ENCODE data around the gene GRAMD1A. TPM values are rescaled to one million over a fixed set of nuclear protein-coding genes. Genes with fewer than 3 reads are reported as not detected.
"Not testable (repeated sequence)": the region's sequence is repeated elsewhere in the genome, so short reads cannot be mapped to it uniquely, and the experiment has no call there.

GRAMD1A gene
- total RNA-seq, 4 donors from 2014 or later: 6.0 to 135 (median 61.6) TPM

DNA sequence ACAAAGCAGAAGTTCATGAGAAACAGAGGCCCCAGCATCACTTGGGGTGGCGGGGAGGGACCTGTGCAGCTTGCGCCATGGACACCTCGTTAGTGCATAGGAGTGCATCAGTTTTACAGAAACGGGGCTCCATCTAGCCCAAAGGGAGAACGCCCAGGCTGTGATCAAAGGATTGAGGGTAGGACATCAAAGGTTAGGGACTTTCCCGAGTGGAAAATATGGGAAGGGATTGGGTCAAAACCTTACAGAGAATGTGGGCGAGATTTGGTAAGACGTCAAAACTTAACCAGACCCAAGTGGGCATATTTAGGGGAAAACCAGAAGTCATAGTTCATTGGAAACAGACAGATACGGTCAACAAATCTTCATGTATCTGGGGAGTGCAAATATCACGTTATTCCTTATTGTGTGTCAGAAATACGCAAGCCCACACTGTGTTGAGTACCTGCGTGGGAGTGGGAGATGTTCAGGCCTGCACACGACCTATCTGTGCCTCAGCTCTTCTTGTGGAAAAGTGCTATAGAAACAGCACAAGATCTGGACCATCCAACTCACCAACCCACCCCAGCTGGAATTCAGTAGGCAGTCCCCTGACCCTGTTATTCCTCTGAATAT, 9.4 kb upstream of the GRAMD1A start:
- no peaks in the 10 kb centered on the region for H3K36me3 ChIP-seq
- DNase-seq: no peak
- H3K4me1 ChIP-seq: peaks cover 0 to 18% (median 0%) of the 10 kb centered on the region in 4 donors
- H3K4me3 ChIP-seq: no peak overlapping the region
- H3K27me3 ChIP-seq: no peaks in the 10 kb centered on the region
- H3K9me3 ChIP-seq: peaks cover 0 to 5% (median 0%) of the 10 kb centered on the region in 4 donors
- no peak overlapping the region for H3K27ac ChIP-seq
- TF ChIP-seq, protein P1, sequence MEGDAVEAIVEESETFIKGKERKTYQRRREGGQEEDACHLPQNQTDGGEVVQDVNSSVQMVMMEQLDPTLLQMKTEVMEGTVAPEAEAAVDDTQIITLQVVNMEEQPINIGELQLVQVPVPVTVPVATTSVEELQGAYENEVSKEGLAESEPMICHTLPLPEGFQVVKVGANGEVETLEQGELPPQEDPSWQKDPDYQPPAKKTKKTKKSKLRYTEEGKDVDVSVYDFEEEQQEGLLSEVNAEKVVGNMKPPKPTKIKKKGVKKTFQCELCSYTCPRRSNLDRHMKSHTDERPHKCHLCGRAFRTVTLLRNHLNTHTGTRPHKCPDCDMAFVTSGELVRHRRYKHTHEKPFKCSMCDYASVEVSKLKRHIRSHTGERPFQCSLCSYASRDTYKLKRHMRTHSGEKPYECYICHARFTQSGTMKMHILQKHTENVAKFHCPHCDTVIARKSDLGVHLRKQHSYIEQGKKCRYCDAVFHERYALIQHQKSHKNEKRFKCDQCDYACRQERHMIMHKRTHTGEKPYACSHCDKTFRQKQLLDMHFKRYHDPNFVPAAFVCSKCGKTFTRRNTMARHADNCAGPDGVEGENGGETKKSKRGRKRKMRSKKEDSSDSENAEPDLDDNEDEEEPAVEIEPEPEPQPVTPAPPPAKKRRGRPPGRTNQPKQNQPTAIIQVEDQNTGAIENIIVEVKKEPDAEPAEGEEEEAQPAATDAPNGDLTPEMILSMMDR (IDR thresholded peaks at IDR 0.05): no peak
- no peak for TF ChIP-seq POLR2A (IDR thresholded peaks at IDR 0.05)

DNA sequence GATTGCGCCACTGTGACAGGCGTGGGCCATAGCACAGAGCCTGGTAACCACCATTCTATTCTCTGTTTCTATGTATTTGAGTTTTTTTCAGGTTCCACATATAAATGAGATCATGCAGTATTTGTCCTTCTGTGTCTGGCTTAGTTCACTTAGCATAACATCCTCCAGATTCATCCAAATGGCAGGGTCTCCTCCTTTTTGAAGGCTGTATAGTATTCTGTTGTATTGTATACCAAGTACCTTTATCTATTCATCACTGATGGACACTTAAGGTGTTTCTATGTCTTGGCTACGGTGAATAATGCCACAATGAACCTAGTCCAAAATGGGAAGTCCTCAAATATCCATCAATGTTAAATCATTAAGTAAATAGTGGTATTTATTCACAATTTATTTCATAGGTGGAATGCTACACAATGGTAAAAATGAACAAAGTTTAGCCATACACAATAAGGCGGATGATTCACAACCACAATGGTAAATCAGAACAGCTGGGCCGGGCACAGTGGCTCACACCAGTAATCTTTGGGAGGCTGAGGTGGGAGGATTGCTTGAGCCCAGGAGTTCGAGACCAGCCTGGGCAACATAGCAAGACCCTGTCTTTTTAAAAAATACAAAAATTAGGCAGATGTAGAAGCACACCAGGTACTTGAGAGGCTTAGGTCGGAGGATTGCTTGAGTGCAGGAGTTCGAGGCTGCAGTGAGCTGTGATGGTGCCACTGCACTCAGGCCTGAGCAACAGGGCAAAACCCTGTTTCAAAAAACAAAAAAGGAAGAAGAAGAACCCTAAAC, 8.4 kb upstream of the GRAMD1A start:
- no peak for DNase-seq
- H3K4me1 ChIP-seq: peaks cover 0 to 24% (median 0%) of the 10 kb centered on the region in 4 donors
- no peak overlapping the region for H3K4me3 ChIP-seq
- no peaks in the 10 kb centered on the region for H3K36me3 ChIP-seq
- H3K27me3 ChIP-seq: no peaks in the 10 kb centered on the region
- no peak for TF ChIP-seq POLR2A (IDR thresholded peaks at IDR 0.05)
- TF ChIP-seq, protein P1 (IDR thresholded peaks at IDR 0.05): no peak
- H3K27ac ChIP-seq: no peak overlapping the region
- H3K9me3 ChIP-seq: peaks cover 0 to 5% (median 0%) of the 10 kb centered on the region in 4 donors

DNA sequence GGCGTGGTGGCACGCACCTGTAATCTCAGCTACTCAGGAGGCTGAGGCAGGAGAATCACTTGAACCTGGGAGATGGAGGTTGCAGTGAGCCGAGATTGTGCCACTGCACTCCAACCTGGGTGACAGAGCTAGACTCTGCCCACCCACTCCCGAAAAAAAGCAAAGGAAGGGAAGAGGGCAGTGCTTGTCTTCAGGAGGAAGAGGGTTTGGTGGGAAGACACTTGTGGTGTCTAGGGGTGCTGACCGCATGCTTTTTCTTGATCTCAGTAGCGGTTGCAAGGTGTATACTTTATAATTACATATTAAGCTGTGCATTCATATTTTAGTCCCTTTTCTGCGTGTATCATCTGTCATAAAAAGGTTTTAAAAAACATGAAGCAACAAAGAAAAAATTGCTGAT, 7.5 kb upstream of the GRAMD1A start:
- DNase-seq, H3K27me3 ChIP-seq, H3K36me3 ChIP-seq, H3K9me3 ChIP-seq, H3K4me3 ChIP-seq, H3K27ac ChIP-seq: not testable (repeated sequence)
- peaks cover 0 to 32% (median 0%) of the 10 kb centered on the region in 4 donors for H3K4me1 ChIP-seq

DNA sequence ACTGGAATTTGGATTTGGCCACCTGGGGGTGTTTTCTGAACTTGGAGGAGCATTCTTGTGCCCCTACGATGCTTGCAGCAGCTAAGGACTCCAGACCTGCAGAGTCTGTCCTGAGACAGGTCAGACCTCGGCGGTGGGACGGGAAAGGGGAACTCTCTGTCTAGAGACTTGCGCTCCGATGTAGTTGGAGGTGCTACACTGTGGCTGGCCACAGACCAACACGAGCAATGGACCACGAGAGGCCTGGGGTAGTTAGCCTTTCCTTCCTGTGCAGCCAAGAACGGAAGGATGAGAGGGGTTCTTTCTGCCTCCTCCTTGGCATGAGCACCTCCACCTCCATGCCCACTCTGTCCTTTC, 5.9 kb upstream of the GRAMD1A start:
- no peak for DNase-seq
- H3K4me3 ChIP-seq: no peak overlapping the region
- peak overlapping the region in 2 of 4 donors; percentile 31 to 68 for H3K27ac ChIP-seq
- no peak for TF ChIP-seq POLR2A (IDR thresholded peaks at IDR 0.05)
- TF ChIP-seq, protein P1 (IDR thresholded peaks at IDR 0.05): no peak
- peaks cover 0 to 45% (median 2%) of the 10 kb centered on the region in 4 donors for H3K4me1 ChIP-seq
- H3K36me3 ChIP-seq: no peaks in the 10 kb centered on the region
- H3K27me3 ChIP-seq: no peaks in the 10 kb centered on the region
- H3K9me3 ChIP-seq: peaks cover 0 to 5% (median 0%) of the 10 kb centered on the region in 4 donors

DNA sequence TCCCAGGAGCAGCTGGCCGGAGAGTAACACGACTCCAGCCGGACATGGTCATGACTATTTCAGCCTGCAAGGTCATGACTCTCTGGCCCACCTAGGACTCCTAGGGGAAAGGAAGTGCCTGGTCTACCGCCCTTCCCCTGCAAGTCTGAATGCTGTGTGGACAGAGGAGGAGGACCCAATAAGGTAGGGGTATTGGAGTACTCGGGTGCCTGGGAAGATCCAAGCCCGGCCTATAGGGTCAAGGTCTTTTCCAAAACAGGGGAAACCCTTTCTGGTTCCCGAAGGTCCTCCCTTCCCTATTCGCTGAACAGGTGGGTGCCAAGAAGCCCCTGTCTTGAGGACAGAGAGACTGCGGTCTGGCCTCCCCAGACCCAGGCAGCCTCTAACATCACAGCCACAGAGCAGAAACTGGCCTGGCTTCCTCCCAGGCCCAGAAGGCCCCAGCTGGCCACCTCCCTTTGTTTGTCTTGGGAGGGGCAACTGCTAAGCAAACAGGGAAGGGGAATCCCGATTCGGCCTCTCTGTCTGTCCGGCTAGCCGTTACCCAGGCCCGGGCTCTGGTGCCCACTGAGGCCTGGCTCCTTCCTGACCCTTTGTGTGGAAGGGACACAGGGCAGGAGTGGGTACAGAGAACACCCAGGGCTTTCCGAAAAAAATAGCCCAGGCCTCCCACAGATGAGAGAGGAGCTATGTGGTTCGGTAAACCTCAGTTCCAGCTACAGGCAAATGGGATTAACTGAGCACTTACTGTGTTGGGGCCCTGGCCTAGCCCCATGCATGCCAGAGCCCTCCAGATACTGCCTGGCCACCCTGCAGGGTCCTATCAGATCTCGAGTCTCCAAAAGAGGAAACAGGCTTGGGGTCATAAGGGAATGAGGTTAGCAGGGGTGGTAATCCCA, 5.2 kb upstream of the GRAMD1A start:
- DNase-seq: peak in 2 of 3 donors; percentile 65 to 70
- Histone ChIP-seq H3K4me1 (peaks cover 0 to 51% (median 4%) of the 10 kb centered on the region in 4 donors), H3K27me3 (no peaks in the 10 kb centered on the region), H3K27ac (peak overlapping the region; percentile 31 to 68 (median 44)), H3K4me3 (no peak overlapping the region), H3K36me3 (no peaks in the 10 kb centered on the region), H3K9me3 (peaks cover 0 to 5% (median 0%) of the 10 kb centered on the region in 4 donors)
- TF ChIP-seq POLR2A (IDR thresholded peaks at IDR 0.05): no peak
- TF ChIP-seq, protein P1 (IDR thresholded peaks at IDR 0.05): no peak

Measured in Peyer's patch (tissue), 4 donors.